NB4 (cell line): Measurements from ENCODE around the gene COX8A.

Experiments
- CTCF ChIP-seq: IDR thresholded peaks from one replicate; pipeline ENCODE4 v1.5.1; 2012; ENCODE audit warnings: low read depth, low read length
- MAX ChIP-seq: IDR thresholded peaks from 2 replicates; pipeline ENCODE4 v1.6.1; 2011; ENCODE audit warnings: low read depth, low read length
- MYC ChIP-seq: IDR thresholded peaks from 2 replicates; pipeline ENCODE4 v1.6.1; 2011; ENCODE audit warnings: low read depth, low read length
- POLR2A ChIP-seq: IDR thresholded peaks from 2 replicates; pipeline ENCODE4 v1.6.1; 2011; ENCODE audit warnings: mild to moderate bottlenecking; ENCODE audit not compliant: insufficient read length; ENCODE audit errors: extremely low read depth

GRCh38 chr11:64009710-64010109, 35.3 kb downstream of the COX8A start:
- TF ChIP-seq CTCF (no peak), MYC (no peak), MAX (no peak), POLR2A (no peak)
